NCI-H2171 (cell line): Measurements from ENCODE around the gene SHKBP1.
A peak's percentile ranks its signal among the peaks of the same experiment; 100 is the strongest.
"Not testable (repeated sequence)": the region's sequence is repeated elsewhere in the genome, so short reads cannot be mapped to it uniquely, and the experiment has no call there.

Source experiments
- DNase-seq: peaks from one replicate; lab custom pipeline; 2025; lab: John Stamatoyannopoulos, UW

The SHKBP1 gene

DNA sequence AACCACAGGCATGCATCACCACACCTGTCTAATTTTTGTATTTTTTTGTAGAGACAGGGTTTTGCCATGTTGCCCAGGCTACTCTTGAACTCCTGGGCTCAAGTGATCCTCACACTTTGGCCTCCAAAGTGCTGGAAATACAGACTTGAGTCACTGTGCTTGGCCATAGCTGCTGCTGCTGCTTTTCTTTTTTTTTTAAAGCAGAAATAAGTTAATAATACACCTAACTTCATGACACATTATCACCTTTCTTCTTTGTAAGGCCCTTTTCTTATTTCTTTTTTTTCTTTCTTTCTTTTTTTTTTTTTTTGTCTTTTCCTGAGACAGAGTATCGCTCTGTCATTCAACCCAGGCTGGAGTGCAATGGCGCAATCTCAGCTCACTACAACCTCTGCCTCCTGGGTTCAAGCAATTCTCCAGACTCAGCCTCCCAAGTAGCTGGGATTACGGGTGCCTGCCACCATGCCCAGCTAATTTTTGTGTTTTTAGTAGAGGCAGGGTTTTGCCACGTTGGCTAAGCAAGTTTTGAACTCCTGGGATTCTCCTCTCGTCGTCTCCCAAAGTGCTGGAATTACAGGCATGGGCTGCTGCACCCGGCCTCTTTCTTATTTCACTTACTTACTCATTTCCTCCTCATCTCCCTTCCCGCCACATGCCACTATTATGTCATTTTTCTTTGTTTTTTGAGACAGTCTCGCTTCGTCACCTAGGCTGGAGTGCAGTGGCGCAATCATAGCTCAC is 8.7 kb downstream of the SHKBP1 start:
- DNase-seq = no peak

DNA sequence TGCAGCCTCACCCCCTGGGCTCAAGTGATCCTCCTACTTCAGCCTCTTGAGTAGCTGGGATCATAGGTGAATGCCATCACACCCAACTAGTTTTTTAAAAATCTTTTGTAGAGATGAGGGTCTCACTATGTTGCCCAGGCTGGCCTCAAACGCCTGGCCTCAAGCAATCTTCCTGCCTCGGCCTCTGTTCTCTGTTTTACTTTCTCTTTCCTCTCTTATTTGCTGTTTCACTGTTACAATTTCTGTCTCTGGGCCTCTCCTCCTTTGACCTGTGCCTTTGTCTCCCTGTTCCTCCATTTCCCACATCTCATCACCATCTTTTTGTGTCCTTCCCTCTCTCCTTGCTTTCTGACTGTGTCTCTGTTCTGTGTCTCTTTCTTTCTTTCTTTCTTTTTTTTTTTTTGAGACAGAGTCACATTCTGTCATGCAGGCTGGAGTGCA is 9.3 kb downstream of the SHKBP1 start:
- no peak for DNase-seq

DNA sequence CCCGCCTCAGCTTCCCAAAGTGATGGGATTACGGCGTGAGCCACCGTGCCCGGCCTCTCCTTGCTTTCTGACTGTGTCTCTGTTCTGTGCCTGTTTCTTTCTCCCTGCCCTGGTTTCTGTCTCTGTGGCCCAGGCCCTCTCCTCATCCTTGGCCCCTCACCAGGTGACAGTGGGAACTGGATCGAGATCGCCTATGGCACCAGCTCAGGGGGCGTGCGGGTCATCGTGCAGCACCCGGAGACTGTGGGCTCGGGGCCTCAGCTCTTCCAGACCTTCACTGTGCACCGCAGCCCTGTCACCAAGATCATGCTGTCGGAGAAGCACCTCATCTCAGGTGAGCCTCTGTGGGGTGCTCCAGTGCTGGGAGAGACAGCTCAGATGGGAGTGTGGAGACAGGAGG is 9.9 kb downstream of the SHKBP1 start:
- DNase-seq = no peak

DNA sequence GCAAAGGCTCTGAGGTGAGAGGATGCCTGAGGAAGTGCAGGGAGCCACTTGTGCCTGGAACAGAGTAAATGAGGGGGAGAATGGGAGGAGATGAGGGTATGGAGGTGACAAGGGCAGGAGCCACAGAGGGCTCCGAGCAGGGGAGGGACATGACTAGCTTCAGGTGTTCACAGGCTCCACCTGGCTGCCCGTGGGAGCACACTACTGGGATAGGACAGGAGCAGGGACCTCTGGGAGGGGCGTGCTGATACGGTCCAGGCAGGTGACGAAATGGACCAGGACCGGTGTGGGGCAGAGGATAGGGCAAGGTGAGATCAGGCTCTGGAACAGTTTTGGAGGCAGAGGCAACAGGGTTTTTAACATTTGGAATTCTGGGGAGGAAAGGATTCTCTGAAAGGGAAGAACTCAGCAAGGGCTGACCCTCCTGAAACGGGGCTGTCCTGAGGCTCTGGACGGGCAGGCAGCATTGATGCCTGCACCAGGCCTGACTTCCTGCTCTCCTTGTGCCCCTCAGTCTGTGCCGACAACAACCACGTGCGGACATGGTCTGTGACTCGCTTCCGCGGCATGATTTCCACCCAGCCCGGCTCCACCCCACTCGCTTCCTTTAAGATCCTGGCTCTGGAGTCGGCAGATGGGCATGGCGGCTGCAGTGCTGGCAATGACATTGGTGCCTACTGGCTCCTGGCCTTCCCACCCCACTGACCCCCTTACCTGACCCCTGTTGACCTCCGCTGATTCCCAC is 11.6 kb downstream of the SHKBP1 start:
- DNase-seq = no peak

DNA sequence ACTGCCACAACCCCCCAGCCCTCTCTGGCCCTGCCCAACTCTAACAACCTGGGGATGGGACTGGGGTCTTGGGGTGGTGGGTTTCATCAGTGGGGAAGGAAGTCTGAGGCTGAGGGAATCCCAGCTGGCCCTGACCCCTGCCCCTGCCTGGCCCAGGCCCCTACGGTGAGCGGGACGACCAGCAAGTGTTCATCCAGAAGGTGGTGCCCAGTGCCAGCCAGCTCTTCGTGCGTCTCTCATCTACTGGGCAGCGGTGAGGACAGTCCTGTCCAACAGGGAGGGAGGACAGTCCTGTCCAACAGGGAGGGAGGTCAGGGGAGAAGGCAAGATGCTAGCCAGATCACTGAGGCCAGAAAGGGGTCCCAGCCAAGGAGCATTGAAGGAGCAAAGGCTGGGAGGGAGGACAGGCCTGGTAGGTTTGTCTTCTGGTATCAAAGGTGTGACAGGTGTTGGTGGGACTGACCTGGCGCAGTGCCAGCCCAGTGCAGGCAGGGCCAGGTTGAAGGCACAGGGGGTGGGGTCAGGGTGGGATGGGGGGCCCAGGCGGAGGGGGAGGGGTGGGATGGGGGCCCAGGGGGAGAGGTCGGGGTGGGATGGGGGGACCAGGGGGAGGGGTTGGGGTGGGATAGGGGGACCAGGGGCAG is 12.4 kb downstream of the SHKBP1 start:
- DNase-seq = peak; percentile 72

DNA sequence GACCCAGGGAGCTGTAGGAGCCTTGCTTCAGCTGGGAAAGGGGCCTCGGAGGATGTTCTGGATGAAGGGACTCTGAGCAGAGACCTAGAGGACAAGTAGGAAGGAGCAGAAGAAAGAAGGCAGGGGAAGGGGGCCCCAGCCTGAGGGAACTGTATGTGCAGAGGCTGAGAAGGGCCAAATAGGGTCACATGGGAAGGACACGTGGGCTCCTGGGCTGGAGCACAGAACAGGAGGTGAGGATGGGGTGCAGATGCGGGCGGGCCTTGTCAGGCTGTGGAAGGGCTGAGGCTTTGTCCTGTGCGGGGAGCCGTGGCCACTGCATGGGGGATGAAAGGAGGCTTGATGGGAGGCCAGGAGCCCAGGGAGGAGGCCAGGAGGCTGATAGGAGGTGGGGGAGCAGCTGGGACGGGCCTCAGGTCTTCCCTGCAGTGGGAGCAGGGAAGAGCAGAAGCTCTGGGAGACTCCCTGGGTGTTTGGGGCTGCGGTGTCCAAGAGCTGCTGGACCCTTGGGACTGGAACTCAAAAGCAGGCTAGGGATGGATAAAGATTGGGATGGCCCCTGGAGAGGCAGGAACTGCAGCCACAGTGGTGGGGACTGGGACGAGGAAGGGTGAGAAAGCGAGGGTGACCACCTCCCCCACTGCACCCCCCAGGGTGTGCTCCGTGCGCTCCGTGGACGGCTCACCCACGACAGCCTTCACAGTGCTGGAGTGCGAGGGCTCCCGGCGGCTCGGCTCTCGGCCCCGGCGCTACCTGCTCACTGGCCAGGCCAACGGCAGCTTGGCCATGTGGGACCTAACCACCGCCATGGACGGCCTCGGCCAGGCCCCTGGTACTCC is 13.1 kb downstream of the SHKBP1 start:
- DNase-seq = peak; percentile 65

DNA sequence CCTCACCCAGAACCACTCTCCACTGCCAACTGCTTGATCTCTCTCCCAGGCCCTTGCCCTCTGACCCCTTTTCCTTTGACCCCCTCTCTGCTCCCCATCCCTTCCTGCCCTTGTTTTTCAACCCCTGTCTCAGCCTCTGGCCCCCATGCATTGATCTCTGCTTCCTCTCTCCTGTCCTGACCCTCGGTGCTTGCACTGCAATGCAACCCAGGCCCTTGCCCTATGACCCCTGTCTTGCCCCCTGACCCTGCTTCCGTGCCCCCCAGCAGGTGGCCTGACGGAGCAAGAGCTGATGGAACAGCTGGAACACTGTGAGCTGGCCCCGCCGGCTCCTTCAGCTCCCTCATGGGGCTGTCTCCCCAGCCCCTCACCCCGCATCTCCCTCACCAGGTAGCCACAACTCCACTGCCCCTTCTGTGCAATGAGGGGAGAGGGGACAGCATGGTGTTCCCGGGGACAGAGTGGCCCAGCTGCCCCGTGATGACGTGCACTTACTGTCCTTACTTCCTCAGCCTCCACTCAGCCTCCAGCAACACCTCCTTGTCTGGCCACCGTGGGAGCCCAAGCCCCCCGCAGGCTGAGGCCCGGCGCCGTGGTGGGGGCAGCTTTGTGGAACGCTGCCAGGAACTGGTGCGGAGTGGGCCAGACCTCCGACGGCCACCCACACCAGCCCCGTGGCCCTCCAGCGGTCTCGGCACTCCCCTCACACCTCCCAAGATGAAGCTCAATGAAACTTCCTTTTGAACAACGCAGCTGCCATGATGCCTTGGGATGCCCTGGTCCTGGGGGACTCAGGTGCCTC is 14.0 kb downstream of the SHKBP1 start:
- no peak for DNase-seq

DNA sequence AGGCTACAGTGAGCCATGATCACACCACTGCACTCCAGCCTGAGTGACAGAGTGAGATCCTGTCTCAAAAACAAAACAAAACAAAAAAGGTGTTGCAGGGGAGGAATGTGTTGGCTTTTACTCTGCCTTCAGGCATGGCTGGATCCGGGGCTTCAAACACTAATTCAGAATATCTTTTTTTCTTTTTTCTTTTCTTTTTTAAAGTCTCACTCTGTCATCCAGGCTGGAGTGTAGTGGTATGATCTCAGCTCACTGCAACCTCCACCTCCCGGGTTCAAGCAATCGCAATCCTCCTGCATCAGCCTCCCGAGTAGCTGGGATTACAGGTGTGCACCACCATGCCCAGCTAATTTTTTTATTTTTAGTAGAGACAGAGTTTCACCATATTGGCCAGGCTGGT is 15.1 kb downstream of the SHKBP1 start:
- not testable (repeated sequence) for DNase-seq

DNA sequence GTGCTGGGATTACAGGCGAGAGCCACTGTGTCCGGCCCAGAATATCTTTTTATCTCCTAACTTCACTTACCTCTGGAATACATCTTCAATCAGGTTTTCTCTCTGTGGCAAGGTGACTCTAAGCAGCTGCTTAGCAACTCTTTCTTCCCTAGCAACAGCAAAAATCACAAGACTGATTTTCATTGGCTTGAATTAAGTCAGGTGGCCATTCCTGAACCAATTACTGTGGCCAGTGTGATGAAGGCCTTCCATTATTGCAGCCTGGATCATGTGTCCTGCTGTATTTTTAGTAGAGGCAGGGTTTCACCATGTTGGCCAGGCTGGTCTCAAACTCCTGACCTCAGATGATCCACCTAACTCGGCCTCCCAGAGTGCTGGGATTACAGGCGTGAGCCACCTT is 15.5 kb downstream of the SHKBP1 start:
- peak; percentile 36 for DNase-seq

DNA sequence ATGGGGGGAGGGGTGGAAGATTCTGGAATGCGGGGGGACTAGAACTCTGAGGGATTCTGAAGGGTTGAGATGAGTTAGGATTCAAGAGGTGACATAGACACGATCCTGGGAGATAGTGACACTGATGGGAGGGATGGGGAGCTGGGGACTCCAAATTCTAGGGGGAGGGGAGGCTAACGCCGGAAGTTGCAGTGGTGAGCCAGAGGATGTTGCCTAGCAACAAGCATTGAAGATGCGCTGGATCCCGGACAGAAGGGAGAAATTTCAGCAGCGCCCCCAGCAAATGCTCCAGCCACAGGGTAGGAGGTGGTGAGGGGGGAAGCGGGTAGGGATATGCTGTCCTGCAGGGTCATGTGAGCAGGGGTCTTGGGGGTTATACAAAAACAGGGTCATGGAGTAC is 17.6 kb downstream of the SHKBP1 start:
- no peak for DNase-seq

DNA sequence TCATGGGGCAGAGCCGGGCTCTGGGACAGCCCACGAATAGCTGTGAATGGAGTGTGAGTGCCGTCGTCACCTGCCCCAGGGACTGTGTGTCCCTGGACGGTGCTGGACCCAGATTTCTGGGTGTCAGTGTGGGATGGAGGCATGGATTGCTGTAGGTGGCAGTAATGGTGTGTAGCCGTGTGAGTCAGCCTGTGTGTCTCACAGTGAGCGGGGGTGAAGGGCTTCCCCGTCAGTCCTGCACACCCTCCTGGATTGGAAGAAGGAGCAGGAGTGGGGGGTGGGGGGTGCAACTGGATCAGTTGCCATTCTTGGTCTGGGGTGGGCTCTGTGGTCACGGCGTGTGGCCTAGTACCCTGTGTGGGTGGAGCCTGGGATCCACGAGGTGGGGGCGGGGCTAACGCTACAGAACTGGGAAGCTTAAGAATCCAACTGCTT is 18.0 kb downstream of the SHKBP1 start:
- no peak for DNase-seq

DNA sequence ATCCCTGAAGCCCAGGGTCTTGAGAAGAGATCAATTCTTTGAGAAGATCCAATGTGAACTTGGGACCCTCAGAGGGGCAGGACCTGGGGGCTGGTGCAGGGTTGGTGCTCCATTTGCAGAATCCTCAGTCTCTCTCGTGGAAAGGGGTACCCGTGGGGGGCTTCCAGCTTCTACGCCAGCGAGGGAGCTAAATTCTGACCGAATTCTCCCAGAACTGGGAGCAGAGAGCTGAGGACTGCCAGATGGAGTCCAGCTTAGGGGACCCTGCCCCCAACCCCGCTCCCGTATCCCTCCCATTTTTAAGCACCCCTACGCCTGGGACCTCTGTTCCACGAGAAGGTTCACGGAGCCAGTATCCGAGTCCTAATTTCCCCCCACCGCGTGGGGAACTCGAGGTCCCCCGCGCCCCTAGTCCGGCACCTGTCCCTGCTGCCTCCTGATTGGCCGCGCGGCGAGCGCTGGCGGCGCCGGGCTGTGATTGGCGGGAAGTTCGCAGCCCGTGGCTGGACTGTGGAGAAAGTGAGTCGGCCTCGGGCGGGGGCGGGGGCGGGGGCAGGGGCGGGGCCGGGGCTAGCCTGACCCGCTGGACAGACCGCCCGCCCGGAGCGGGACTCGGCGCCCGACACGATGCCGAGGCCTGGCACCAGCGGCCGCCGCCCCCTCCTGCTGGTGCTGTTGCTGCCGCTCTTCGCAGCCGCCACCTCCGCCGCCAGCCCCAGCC is 20.1 kb downstream of the SHKBP1 start:
- DNase-seq = no peak

DNA sequence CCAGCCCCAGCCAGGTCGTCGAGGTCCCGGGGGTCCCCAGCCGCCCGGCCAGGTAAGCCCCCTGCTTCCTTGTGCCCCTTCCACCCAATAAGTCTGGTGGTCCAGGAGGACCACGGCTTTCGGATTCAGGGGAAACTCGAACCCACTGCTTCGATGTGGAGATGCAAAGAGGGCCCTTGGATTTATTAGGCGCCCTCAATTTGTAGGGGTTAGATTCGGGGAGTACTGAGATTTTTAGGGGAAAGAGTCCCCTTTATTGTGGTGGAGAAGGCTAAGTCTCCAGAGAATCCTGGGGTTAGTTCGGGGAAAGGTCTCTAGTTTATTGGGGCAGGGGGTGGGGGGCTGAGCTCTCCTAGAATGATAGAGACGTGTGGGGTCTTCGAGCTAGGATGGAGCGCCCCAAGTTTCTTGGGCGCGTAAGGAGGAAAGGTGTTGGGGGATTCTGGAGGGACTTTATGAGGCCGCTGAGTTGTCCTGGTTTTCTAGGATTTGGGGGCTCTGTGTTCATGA is 20.7 kb downstream of the SHKBP1 start:
- DNase-seq = no peak

DNA sequence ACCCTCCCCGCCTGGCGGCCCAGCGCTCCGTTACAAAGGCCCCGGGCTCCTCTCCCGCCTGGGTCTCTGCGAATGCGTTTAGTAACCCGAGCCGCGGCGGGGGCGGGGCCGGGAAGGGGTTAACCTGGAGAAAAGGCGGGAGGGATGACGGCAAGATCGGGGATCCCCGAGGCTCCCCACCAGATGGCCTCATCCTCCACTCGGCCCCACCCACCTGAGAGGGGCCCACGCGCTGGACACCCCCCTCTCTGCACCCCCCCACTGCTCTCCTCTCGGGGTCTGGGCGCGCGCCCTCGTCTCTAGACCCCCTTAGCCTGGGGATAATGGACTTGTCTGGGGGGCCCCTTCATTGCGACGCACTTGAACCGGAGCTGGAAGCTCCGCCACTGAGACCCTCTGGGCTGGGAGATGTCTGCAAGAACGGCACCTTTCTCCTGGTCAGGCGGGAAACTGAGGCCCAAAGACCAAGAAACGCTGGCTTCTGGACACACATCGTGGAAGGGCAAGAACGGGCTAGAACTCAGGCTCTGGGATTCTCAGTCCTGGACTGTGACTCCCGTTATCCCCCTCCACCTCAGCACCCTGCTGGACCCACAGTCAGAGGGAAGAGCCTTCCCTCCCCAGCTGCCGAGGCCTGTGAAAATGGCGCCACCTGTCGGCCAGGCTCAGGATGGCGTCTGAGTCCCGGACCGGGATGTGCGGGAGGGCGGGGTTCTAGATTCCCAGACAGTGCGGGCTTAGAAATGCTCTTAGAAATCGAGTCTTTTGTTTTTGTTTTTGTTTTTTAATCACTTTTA is 21.6 kb downstream of the SHKBP1 start:
- peak; percentile 92 for DNase-seq

DNA sequence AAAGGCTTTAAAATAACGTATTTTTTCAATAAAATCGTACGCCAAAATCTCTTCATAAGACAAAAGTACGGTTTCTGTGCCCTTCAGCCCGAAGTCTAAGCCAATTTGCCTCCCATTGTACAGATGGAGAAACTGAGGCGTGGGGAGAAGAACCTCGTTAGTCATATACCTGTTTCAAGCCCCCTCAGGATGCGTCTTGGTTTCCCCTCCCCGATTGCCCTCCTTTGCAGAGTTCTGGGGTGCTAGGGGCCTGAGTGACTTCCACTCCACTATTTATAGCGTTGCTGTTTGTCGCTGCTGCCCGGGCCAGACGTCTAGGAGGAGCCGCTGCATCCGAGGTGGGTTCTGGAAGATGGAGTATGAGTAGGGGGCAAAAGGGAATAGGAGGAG is 22.2 kb downstream of the SHKBP1 start:
- no peak for DNase-seq

DNA sequence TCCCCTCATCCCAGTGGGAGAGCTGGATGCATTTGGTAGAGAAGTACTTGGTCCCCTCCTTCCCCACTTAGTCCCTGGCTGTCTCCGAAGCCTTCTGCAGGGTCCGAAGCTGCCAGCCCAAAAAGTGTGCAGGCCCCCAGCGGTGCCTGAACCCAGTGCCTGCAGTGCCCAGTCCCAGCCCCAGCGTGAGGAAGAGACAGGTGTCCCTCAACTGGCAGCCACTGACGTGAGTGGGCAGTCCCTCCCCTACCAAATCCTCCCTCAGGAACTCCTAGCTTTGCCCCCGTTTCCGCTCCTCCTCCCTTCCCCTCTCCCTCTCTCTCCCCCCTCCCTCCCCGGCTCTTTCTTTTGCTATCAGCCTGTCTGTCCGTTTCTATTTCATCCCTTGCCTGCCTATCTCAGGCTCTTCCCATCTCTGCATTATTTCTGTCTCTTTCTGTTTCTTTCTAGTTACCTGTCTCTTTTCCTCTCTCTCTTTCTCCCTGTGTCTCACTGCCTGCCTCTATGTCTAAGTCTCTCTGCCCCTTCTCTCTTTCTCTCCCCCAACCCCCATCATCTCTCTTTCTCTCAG is 22.7 kb downstream of the SHKBP1 start:
- no peak for DNase-seq

DNA sequence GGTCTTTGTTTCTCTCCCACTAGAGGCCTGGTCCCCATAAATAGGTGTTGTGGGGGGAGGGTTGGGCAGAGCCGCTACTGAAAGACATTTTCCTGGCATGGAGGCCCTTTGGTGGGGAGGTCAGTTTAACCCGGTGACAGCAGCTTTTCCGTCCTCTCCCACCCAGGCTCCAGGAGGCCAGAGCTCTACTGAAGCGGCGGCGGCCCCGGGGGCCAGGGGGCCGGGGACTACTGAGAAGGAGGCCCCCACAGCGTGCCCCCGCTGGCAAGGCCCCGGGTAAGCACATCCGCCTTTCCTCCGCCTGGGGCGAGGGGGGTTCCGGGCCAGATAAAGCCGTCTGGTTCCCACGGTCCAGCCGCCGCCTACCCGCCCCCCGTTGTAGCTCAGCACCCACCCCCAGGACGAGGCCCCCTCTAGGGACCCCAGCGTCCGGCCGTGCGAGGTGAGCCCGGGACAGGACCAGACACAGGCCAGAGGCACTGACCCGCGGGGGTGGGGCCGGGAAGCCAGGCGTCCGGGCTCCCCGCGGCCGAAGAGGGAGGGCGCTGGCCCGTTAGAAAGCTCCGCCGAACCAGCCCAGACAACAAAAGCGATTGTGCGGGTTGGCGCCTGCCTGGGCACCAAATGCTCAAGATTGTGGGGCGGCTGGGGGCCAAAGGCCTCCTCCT is 23.4 kb downstream of the SHKBP1 start:
- DNase-seq = no peak

DNA sequence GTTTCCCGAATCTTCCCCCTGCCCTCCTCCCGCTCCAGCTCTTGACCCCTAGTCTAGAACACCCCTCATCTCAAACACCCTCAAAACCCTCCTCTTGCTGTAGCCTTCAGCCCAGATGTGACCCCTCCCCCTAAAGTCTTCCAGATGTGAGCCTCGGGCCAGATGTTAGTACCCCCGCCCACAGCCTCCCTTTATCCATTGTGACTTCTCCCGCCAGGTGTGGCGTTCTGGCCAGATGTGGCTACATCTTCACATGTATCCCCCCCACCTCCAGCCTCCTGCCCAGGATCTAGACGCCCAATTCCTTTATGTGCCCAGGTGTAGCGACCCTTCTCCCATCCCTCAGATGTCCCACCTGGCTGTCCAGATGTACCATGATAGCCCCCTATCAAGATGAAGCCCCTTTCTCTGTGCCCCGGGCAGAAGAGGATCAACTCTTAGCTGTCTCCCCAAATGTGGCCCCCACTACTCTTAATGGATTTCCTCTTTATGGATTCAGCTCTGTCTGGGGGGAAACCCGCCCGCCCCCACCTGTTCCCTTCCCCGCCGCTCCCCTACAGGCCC is 24.0 kb downstream of the SHKBP1 start:
- DNase-seq = no peak
